ENCODE data around the gene TGFA.

Gene TGFA

GRCh38 chr2:70553584-70554337 lies at the start of gene TGFA:
Gene TGFA (minus strand): TSS chr2:70553826. CDS start chr2:70553767, 59 bp downstream.
- peak; percentile 56 for DNase-seq

GRCh38 chr2:70603066-70603465 lies 49.4 kb upstream of the TGFA start:
- no peak for DNase-seq

GRCh38 chr2:70598197-70598596 lies 44.6 kb upstream of the TGFA start:
- DNase-seq: no peak

- DNase-seq: no peak
Observed at GRCh38 chr2:70596739-70597138, 43.1 kb upstream of the TGFA start.

- no peak for DNase-seq
Observed at GRCh38 chr2:70596293-70596692, 42.7 kb upstream of the TGFA start.

- no peak for DNase-seq
Observed at GRCh38 chr2:70583091-70583490, 29.5 kb upstream of the TGFA start.

GRCh38 chr2:70580352-70580751 lies 26.7 kb upstream of the TGFA start:
- no peak for DNase-seq

GRCh38 chr2:70574618-70575017 lies 21.0 kb upstream of the TGFA start:
- DNase-seq: no peak

- DNase-seq: no peak
Observed at GRCh38 chr2:70574109-70574508, 20.5 kb upstream of the TGFA start.

GRCh38 chr2:70570041-70570661 lies 16.5 kb upstream of the TGFA start:
- no peak for DNase-seq

- DNase-seq: no peak
Observed at GRCh38 chr2:70569559-70569958, 15.9 kb upstream of the TGFA start.

GRCh38 chr2:70566906-70567305 lies 13.3 kb upstream of the TGFA start:
- DNase-seq: no peak

- no peak for DNase-seq
Observed at GRCh38 chr2:70566464-70566863, 12.8 kb upstream of the TGFA start.

GRCh38 chr2:70565039-70565731 lies 11.6 kb upstream of the TGFA start:
- no peak for DNase-seq

GRCh38 chr2:70561893-70562292 lies 8.3 kb upstream of the TGFA start:
- no peak for DNase-seq

- DNase-seq: no peak
Observed at GRCh38 chr2:70560442-70560841, 6.8 kb upstream of the TGFA start.

- no peak for DNase-seq
Observed at GRCh38 chr2:70560040-70560439, 6.4 kb upstream of the TGFA start.

GRCh38 chr2:70558195-70558808 lies 4.7 kb upstream of the TGFA start:
- no peak for DNase-seq

- DNase-seq: peak; percentile 56
Observed at GRCh38 chr2:70557171-70557838, 3.7 kb upstream of the TGFA start.

- DNase-seq: no peak
Observed at GRCh38 chr2:70556608-70557007, 3.0 kb upstream of the TGFA start.

- no peak for DNase-seq
Observed at GRCh38 chr2:70554338-70554892, 789 bp upstream of the TGFA start.

- peak; percentile 10 for DNase-seq
Observed at GRCh38 chr2:70553334-70553583, 367 bp downstream of the TGFA start.
